NCI-H1105 treated with DMSO at 0.1 percent for 48 hours (cell line): ENCODE data around the gene ASPHD1.

Source experiments
- DNase-seq: peaks from one replicate; lab custom pipeline; 2025; lab: John Stamatoyannopoulos, UW

The ASPHD1 gene

DNA sequence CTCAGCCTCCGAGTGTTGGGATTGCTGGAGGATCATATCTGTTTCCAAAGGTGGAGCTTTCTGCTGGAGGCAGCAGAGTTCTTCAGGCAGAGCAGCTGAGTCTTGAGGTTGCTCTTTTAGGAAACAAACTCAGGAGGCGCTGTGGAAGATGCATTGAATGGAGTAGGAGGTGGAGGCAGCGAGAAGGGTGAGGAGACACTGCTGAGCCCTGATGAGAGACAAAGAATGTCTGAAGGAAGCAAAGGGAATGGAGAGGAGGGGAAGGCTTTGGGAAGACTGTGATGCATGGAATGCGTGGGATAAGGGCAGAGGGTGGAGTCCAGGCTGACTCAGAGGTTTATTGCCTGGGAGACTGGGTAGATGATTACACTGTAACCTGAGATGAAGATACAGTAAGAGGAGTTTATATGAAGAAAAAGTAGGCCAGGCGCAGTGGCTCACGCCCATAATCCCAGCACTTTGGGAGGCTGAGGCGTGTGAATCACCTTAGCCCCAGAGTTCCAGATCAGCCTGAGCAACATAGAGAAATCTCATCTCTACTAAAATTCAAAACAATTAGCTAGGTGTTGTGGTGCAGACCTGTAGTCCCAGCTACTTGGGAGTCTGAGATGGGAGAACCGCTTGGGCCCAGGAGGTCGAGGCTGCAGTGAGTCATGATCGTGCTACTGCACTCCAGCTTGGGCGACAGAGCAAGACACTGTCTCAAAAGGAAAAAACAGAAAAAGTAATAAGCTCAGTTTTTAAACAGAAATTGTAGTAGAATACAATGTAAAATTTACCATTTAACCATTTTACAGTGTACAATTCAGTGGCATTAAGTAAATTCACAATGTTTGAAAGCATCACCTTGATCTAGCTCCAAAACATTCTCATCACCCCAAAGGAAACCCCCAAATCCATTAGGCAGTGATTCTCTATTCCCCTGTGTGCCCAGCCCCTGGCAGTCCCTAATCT lies 43.8 kb downstream of the ASPHD1 start:
- DNase-seq, result peak; percentile 22

- DNase-seq, result no peak
These were observed 47.6 kb downstream of the ASPHD1 start for GRCh38 chr16:29947897-29948296.

DNA sequence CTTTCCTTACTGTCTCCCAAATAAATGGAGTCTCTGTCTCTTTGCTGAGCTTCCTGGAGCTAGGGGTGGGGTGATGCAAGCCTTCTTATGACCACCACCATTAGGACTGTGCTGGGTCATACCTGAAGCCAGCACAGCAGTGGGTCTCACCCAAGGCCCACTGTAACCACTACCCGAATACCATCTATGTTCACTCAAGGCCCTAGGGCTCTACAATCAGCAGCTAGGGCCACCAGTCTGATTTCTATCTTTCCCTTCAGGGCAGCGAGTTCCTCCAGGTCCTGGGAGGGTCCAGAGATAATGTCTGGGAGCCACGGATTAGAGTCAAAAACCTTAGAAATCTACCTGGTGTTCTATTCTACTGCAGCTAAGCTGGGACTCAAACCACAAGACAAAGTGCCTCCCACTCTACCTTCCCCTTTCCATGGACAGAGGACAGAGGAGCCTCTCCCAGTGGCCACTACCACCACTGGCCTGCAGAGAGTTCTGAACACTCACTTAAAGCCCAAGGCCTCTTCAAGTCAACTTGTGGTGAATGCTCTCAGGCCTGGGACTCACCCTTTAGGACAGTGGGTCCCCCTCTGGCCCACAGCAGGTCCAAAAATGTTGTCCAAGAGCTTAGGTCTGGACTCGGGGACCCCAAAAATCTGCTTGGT lies 50.6 kb downstream of the ASPHD1 start:
- DNase-seq, result no peak

GRCh38 chr16:29951625-29952365 lies 51.5 kb downstream of the ASPHD1 start:
- no peak for DNase-seq
